GM21737 (cell line): Measurements from ENCODE around the gene DOK5.

Source experiments
- ATAC-seq: cut with Tn5 transposase; IDR thresholded peaks from one replicate; pipeline ENCODE4 v1.9.1; 2021; ENCODE audit warnings: mild to moderate bottlenecking, moderate library complexity; ENCODE audit not compliant: unreplicated experiment

The DOK5 gene

DNA sequence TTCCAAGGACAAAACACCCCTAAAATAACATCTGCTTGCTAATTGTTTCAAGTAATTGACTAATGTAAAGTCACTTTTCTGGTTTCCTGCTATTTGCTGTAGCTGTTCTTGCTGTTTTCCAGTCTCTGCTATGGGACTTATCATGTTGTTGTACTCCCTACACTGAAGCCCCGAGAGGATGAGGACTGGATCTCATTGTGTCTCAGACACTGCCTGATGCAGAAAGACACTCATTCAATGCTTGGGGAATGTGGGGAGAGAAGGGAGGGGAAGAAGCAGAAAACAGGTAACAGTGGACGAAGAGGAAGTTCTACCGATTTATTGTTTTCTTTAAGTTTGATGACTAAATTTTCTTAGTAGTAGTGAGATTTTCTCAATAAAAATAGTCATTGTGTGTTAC lies 79.8 kb downstream of the DOK5 start:
- no peak for ATAC-seq

DNA sequence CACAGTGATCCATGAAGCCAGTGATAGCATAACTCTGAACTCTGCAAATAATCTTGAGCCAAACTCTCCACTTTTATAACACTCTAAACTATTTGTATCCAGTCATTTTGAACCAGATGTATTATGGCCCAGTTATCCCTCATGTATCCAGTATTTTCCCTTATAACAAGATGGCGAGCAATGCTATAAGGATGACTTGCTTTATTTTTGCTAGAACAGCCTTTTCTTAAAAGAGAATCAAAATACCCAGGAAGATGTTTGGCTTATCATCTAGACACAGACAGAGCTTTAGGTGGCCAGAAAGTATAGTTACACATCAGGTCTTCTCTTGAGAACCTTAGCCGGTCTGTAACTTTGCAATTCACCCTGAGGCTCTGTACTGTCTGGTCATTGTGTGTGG lies 81.0 kb downstream of the DOK5 start:
- no peak for ATAC-seq

DNA sequence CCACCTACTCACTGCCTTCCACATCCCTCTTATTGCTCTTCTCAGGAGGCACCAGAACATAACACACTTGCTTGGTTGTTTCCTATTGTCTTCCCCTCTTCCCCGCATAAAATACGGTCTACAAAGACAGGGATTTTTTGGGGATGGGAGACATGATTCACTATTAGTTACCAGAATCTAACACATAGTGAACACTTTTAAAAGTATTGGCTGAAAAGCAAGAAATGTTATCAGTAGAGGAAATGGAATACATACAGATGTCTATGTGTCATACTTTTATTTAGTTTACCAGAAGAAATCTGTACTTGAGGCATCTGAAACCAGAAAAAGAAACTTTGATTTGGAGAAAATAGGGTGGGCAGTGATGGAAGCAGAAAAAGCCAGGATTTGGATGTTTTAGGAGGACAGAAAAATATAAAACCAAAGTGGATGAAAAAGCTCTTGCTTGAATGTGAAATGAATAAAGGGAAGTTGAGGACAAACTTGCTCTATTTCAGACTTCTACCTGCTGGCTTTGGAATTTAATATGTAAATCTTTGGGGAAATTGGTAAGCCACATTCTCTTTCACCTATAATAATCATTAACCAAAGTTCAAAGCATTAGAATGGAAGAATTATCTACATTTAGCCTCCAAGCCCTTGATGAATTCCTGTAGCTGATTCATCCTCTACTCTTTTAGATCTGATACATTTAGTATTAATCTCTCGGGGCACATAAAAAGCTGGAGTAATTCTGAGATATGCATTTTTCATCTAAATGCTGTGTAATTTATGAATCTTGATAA lies 82.6 kb downstream of the DOK5 start:
- ATAC-seq: no peak

DNA sequence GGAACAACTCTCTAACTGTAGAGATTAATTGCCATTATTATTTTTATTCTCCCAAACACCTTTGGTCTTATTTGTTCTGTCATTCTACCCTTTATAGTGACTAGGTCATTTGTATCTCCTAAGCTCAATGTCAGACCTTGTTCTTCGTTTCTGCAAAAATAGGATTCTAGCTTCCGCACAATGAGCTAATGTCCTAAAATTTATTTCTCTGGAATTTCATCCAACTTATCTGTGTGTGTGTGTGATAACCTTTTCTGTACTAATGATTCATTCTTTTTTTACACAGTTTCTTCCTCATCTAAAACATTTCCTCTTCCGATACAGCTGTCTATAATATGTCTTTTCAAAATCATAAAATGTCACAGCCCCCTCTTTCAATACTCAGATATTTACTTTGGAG lies 84.5 kb downstream of the DOK5 start:
- ATAC-seq: no peak

DNA sequence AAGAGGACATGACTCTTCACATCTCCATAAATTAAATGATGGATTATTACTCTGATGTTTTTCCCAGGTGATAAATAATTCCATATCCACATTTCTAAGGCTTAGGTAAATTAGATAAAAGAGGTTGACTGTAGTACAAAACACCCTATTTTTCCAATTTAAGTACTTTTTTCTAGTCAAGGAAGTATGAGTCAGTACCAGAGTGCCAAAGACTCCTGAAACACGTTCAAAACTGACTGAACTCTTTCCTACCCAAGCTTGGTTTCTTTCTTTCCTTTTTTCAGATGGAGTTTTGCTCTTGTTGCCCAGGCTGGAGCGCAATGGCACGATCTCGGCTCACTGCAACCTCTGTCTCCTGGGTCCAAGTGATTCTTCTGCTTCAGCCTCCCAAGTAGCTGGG lies 85.0 kb downstream of the DOK5 start:
- no peak for ATAC-seq

DNA sequence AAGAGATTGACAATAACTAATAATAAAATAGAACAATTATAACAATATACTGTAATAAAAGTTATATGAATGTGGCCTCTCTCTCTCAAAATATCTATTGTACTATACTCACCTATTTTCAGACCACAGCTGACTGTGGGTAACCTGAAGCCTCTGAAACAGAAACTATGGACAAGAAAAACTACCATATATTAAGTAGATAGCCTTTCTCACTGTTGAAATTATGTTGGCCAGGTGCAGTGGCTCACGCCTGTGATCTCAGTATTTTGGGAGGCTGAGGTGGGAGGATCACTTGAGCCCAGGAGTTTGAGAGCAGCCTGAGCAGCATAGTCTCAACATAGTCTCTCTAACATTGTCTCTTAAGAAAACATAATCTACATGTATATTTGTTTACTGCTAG lies 89.9 kb downstream of the DOK5 start:
- ATAC-seq: no peak

DNA sequence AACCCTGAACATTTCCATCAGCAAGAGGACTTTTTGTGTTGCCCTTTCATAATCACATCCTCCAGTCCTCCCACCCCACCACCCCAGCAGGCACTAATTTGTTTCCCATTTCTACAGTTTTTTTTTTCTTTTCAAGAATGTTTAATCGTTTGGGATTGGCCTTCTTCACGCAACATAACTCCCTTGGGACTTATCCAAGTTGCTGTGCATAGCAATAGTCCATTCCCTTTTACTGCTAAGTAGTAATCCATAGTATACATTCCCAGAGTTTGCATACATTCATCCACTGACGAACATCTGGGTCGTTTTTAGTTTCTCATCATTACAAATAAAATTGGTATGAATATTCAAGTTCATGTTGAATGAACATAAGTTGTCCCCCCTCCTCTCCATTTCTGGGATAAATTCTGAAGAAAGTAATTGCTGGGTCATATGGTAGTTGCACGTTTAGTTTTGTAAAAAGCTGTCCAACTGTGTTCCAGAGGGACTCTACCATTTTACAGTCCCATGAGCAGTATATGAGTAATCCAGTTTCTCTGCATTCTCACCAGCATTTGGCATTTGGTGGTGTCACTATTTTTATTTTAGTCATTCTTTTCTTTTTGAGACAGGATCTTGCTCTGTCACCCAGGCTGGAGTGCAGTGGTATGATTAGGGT lies 90.8 kb downstream of the DOK5 start:
- no peak for ATAC-seq

DNA sequence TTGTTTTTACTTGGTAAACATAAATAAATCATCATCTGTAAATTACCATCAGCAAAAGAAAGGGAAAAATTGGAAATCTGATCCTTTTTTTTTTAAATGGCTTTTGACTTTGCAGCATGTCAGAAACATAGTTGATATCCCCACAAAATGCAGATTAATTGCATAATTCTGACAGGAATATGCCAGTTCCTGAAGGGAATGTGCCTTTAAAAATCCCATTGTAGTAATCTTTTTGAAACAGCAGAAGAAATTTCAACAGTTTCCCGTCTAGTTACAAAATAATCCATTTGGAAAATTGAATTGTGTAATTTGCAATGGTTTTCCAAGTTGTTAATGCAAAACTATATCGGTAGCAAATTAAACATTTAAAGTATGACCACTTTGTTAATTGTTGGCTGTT lies 95.2 kb downstream of the DOK5 start:
- no peak for ATAC-seq

DNA sequence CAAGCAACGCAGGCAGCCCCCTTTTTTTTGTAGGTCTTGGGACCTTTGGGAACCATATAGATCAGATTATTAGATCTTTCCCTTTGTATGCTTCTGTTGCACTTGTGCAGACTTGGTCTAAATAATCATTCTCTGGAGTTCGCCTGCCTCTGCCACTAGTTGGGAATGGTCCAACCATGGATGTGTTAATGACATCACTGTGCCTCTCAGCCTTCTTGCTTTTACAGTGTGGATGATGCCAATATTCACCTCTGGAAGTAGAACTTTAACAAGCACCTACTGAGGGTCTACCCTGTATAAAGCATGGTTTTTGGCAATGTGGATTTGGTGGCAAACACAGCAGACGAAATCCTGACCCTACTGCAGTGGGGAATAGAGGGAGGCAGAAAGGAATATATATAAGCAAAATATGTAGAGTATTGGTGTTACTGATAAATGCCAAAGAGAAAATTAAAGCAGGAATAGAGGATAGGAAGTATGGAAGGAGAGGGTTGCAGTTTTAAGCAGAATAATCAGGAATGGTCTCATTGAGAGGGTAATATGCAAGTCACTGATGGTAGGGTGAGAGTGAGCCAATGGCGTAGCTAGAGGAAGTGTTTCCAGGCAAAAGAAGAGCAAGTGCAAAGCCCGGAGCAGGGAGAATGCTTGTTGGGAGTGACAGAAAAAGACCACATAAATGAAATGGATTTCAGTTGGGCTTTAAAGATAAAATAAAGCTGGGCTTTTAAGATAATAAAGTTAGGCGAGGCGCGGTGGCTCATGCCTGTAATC lies 97.5 kb downstream of the DOK5 start:
- no peak for ATAC-seq

DNA sequence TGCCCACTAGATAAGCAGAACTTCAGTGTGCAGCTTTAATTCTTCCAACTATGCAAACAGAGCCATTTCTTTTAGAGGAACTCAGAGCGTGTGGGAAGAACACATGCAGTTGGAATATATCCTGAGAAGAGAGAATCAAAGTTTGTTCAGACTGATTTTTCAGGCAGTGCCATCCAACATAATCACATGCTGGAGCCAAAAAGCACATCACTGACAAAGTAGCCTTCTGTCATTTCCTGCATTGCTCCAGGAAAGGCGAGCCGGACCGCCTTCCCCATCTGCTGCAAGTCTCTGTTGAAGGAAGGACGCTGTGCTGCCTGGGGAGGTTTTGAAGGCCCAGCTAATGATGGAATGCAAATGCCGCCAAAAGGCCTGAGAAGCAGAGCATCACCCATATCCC lies 98.4 kb downstream of the DOK5 start:
- ATAC-seq: no peak

DNA sequence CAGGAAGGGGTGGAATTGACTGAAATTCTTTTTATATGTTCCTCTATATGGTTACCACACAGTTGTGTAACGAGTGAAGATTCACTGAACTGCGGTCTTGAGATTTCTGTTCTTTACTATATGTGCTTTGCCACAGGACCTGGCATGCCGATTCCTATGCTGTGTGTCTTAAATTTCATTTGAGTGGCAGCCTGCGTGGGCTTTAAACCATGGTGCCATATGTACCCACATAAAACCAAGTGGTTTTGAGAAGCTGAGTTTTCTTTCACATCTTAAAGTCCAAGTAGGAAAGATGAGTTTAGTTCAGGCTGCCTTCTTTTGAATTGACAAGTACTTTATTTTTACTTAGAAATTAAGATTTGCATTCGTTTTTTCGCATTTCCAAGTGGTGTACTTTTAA lies 101.1 kb downstream of the DOK5 start:
- no peak for ATAC-seq

DNA sequence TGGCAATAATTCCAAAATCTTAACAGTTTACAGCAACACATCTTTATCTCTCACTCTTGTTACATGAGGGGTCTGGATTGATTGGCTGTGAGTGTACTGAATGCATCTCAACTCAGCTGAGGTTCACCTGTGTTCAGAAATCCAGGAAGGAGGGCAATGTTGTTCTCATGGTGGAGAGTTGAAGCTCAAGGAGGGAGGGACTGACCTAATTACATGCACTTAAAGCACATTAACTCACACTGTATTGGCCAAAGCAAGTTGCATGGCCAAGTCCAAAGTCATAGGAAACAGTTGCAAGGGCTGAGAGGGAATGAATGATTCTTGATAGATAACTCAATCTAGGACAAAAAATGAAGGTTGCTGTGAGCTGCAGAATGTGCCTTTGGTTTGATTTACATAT lies 102.2 kb downstream of the DOK5 start:
- ATAC-seq: no peak

DNA sequence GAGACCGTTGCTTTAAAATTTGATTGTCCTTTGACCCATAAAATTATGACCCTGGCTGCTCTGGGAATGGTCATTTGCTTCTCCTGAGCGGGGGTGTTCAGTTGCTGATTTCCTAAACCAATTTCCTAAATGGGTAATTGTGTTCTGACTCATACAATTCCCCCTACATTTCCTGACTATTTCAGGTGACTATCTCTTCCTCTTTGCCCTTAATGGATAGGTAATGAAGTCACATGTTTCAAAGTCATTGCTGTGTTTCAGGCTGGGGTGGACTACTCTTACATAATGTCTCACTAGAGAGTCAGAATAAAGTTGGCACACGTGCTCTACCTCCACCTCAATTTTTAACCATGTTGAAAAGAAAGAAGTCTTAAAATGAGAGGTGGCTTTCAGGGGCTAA lies 109.8 kb downstream of the DOK5 start:
- no peak for ATAC-seq

DNA sequence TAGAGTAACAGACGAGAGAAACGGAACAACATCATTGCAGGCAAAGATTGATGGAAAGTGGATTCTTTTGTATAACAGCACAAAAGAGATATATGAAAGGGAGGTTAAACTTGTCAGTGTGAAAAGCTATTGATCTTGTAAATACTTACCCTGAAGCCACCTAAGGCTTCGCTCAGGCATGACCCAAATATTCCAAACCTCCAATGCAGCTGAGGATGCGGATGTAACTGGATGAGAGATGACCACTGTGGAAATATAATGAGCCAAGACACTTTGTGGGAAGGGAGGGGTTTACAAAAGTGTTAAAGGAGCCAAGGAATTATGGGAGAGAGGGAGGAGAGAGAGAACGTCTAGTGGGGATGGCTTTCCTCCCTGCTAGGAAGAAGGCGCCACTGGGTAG lies 112.0 kb downstream of the DOK5 start:
- ATAC-seq: no peak

DNA sequence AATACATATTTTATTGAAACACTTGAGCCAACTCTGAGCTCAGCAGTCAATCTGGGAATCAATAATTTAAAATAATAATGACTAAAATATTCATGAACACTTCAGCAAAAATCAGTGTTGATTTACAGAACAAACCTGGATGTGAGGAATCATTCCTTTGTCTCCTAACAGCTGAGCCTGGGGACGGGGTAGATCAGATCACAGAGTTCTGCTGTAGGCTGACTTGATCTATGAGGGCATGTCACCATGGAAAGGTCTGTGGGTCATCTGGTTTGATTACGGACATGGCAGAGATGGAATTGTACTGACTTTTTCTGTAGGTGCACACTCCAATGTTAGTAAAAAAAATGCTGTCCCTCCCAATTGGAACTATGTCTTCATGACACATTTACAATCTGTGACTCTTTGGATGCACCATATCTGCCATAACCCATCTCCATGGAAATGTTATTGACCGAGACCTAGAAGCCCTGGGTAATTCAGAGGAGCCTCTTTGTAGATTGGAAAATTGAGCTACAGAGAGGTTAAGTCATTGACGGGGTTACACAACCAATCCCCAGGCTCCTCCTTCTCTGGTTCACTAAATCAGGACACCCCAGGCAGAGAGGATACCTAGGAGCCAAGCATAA lies 114.1 kb downstream of the DOK5 start:
- ATAC-seq: no peak

DNA sequence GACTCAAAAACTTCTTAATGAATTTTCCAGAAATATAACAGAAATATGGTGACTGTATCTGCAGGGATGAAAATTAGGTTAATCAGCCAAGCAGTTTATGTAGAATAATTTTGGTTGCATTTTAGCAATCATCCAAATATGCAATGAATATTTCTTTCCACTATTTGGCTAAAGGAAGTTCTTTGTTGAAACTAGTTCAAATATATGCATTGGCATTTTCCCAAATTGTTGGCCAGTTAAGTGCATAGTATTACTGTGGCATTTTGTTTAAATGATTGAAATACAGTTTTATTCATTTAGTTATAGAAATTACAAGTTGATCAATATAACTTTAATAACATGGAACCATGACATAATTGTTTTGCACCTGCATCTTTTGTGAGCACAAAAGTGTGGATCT lies 115.5 kb downstream of the DOK5 start:
- ATAC-seq: no peak

DNA sequence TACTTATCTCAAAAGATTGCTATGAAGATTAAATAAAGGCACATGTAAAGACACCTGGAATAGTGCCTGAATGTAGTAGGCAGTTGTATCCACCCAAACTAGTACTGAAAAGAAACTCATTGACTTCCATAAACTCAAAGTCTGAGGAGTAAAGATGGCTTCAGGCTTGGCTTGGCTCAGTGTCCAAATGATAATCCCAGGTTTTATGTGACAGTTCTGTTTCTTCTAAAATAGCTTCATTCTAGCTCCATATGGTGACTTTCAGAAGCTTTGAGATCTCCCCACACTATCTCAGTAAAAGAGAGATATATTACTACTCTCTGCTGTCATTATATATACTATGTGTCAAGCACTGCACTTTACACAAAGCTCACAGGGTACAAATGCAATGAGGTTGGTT lies 121.3 kb downstream of the DOK5 start:
- ATAC-seq: no peak

DNA sequence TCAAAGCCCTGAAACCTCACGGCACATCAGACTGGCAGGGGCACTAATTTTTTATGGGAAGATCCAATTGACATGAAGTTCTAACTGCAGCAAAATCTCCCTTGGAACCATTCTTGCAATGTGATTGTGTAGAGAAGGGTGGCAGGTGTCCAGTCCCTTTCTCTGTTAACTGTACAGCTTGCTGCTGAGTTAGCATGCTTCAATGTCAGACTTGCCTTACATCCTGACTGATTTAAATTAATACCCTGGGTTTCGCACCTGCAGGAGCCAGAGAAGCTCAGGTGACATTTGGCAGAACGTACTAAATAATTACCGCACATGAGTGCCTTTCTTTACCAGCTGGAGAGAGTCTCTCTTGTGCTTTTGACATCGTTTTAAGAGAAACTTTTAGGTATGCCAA lies 123.0 kb downstream of the DOK5 start:
- ATAC-seq: no peak

DNA sequence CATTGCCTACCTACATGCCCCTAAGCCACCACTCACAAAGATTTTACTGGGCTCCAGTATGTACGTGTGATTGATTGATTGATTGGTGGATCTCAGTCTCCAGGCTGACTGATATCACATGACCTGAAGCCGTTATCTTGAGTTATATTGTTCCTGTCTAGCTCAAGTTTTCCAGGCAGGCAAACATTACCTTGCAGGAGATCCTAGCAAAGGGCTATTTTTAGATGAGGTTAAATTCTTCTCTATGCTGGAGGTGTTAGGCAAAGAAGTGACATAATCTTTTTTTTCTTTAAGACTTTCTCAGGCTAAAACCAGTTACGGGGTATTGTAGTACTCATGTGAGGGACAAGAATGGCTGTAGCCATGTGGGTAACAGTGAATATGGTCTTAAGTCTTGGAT lies 125.2 kb downstream of the DOK5 start:
- ATAC-seq: no peak

DNA sequence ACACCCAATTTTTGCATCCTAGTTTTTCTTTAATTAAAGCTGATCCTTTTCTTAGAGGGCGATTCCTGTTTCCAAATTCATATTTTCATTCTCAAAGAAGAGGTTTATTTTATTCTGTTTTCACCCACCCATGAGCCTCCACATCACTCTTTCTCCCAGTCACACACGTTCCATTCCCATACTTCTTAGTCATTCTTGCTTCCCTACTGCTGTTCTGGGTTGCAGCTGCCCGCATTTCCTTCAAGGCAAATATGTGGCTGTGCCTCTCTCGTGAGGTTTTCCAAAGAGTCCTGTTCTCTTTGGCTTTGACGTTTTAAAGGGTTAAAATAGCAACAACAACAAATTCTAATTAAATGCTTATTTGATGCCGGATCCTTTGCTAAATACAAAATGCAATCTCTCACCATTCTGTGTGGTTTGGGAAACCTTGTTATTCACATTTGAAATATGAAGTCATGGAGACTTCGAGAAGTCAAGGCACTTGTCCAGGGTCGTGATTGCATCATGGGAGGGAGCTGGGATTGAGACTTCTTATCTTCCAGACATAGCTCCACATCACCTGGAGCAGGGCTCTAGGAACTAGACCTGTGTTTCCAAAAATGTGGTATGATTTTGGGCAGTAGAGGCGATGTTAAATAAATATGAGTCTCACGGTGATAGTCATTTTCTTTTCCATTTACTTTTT lies 126.6 kb downstream of the DOK5 start:
- no peak for ATAC-seq

DNA sequence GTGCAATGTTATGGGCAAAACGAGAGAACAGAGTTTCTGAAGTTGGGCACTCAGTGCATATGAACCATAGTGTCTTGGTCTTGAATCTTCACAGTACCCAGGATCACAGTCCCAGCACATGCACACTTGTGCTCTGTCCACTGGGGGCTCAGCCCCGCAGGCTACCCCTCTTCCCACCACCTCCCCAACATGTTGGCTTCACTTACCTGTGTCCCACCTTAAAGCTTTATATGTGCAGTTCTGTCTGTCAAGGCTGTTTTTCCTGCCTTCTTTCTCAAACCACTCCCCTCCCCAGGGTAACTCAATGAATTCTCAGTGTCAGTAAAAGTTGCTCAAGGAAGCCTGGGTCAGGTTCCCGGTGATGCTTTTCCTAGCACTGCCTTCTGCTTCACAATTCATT lies 129.9 kb downstream of the DOK5 start:
- no peak for ATAC-seq
